ENCODE data around the gene PRKCH. TPM values are rescaled to one million over a fixed set of nuclear protein-coding genes. Genes with fewer than 3 reads are reported as not detected.

PRKCH gene
- total RNA-seq, 2 experiments from 2014 or later = 0.85 to 2.3 TPM

DNA sequence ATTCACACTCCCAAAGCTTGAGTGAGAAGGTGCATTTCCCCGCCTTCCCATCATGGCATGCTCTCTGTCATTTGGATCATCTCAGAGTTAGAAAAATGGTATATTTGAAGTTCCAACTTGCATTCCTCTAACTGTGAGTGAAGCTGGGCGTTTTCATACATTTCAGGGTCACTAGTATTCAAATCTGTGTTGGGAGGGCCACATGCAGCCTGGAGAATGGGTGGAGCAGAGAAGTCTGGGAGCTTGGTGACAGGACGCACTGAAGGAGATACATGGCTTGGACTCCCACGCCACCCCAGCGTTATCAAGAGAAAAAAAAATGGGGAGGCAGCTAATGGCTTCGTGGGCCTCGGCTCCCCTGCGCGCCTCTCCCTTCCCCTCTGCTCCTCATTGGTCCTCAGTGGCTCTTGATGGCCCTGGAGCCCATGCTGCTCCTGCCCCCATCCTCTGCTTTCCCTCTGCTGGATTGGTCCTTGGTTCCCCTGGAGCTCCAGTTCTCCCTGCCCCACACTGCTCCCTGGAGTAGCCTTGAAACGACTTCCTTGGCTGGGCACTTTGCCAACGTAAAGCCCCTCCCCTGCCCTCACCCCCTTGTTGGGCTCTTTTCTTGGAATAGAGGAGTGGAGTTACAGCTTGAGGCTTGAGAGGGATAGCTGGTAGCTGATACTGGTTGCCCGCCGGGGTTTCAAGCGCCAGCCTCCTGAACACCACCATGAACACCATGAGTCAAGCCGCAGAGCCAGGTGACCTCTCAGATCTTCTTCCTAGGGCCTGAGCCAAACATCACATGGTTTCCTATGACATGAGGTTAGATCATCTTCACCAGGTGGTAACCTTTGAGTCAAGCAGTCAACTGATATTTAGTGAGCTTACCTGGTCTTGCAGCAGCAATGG, 139.6 kb downstream of the PRKCH start:
- CTCF ChIA-PET (ENCODE audit: unreplicated experiment) = interaction anchor here (2.0 kb wide), 1 partner anchor 376 kb away, joined by 7 read pairs; no protein-coding TSS in a partner anchor
- H3K27ac ChIP-seq (ENCODE audit: low read depth, low read length, poor library complexity, severe bottlenecking) = no peak overlapping the region
- intact Hi-C loops (cut with micrococcal nuclease; ENCODE audit: unreplicated experiment) = loop anchor here (1.0 kb wide), 1 partner anchor 376 kb away; no protein-coding TSS in a partner anchor
- peak overlapping the region; percentile 59; the same call in 1 of the 2 replicates for H2AFZ ChIP-seq (ENCODE audit: low read length)
- DNase-seq (ENCODE audit: low spot score) = no peak
- no peaks in the 10 kb centered on the region for H3K9me2 ChIP-seq (ENCODE audit: insufficient read depth, low read length)
- H3K36me3 ChIP-seq (ENCODE audit: insufficient read depth, low read length) = no peaks in the 10 kb centered on the region
- no TSS peak for BruUV-seq (replicated peaks)
- H3K79me2 ChIP-seq (ENCODE audit: insufficient read depth, low read depth, low read length) = no peaks in the 10 kb centered on the region
- TF ChIP-seq CTCF (conservative IDR thresholded peaks at IDR 0.05; ENCODE audit: low read length) = no peak
- TF ChIP-seq EZH2phosphoT487 (IDR thresholded peaks at IDR 0.05; ENCODE audit: borderline replicate concordance, low read depth, low read length) = no peak
- H3K4me1 ChIP-seq (ENCODE audit: insufficient read depth, low read length, poor library complexity, severe bottlenecking) = peaks cover 30% of the 10 kb centered on the region
- H3K4me2 ChIP-seq (ENCODE audit: low read length) = no peak overlapping the region
- POLR2A ChIA-PET = interaction anchor here (0.8 kb wide), 1 partner anchor 18 kb away, joined by 4 read pairs; no protein-coding TSS in a partner anchor
- peaks cover 10% of the 10 kb centered on the region; the same call in 1 of the 2 replicates for H3K9me3 ChIP-seq (ENCODE audit: low read length)
- no peaks in the 10 kb centered on the region for H4K20me1 ChIP-seq (ENCODE audit: insufficient read depth, low read length)
- H3K4me3 ChIP-seq (ENCODE audit: low read depth, low read length, poor library complexity, severe bottlenecking) = no peak overlapping the region

DNA sequence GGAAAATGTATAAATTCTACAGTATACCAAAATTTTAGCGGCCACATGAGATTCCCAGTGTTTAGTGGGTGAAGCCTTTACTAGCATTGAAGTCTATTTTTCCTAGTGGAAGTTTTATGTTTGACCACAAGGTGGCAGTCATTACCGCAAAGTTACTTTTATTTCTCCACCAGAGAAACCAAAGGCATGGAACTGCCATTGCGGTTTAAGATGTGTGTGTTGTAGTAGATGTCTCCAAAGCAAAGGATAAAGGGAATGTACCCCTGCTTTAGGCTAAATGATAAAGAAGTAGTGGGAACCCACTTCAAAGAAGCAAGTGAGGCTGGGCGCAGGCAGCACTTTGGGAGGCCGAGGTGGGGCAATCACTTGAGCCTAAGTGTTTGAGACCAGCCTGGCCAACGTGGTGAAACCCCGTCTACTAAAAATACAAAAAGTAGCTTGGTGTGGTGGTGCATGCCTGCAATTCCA, 140.5 kb downstream of the PRKCH start:
- Histone ChIP-seq H3K9me2 (ENCODE audit: insufficient read depth, low read length) (no peaks in the 10 kb centered on the region), H3K4me2 (ENCODE audit: low read length) (peak overlapping the region; percentile 33; the same call in 1 of the 2 replicates), H3K4me1 (ENCODE audit: insufficient read depth, low read length, poor library complexity, severe bottlenecking) (peaks cover 30% of the 10 kb centered on the region), H2AFZ (ENCODE audit: low read length) (peak overlapping the region; percentile 59; the same call in 1 of the 2 replicates), H3K9me3 (ENCODE audit: low read length) (peaks cover 10% of the 10 kb centered on the region; the same call in 1 of the 2 replicates), H3K4me3 (ENCODE audit: low read depth, low read length, poor library complexity, severe bottlenecking) (no peak overlapping the region), H3K36me3 (ENCODE audit: insufficient read depth, low read length) (no peaks in the 10 kb centered on the region), H4K20me1 (ENCODE audit: insufficient read depth, low read length) (no peaks in the 10 kb centered on the region), H3K27ac (ENCODE audit: low read depth, low read length, poor library complexity, severe bottlenecking) (no peak overlapping the region), H3K79me2 (ENCODE audit: insufficient read depth, low read depth, low read length) (no peaks in the 10 kb centered on the region)
- BruUV-seq (replicated peaks) = no TSS peak
- peak; percentile 80 for DNase-seq (ENCODE audit: low spot score)
- ChIA-PET CTCF (ENCODE audit: unreplicated experiment) (interaction anchor here (2.0 kb wide), 1 partner anchor 375 kb away, joined by 7 read pairs; no protein-coding TSS in a partner anchor), POLR2A (interaction anchor here (0.6 kb wide), 1 partner anchor 372 kb away, joined by 3 read pairs; no protein-coding TSS in a partner anchor)
- intact Hi-C loops (cut with micrococcal nuclease; ENCODE audit: unreplicated experiment) = loop anchor here (1.0 kb wide), 2 partner anchors 268 to 375 kb away; no protein-coding TSS in a partner anchor
- TF ChIP-seq EZH2phosphoT487 (IDR thresholded peaks at IDR 0.05; ENCODE audit: borderline replicate concordance, low read depth, low read length) (no peak), CTCF (conservative IDR thresholded peaks at IDR 0.05; ENCODE audit: low read length) (peak; percentile 95)
